Measurements from ENCODE around the gene UBXN6.

UBXN6 gene

GRCh38 chr19:4399812-4400134 is 57.8 kb downstream of the UBXN6 start:
- Mint-ChIP-seq H3K4me3 (peak overlapping the region; percentile 92 to 95 (median 95)), H3K9me3 (no peaks in the 10 kb centered on the region), H3K27me3 (ENCODE audit: low read depth) (no peaks in the 10 kb centered on the region), H3K36me3 (ENCODE audit: low read depth) (peaks cover 14% of the 10 kb centered on the region), H3K4me1 (peaks cover 51% of the 10 kb centered on the region), H3K27ac (peak overlapping the region; percentile 76 to 89 (median 88))
- TF ChIP-seq, protein P1, sequence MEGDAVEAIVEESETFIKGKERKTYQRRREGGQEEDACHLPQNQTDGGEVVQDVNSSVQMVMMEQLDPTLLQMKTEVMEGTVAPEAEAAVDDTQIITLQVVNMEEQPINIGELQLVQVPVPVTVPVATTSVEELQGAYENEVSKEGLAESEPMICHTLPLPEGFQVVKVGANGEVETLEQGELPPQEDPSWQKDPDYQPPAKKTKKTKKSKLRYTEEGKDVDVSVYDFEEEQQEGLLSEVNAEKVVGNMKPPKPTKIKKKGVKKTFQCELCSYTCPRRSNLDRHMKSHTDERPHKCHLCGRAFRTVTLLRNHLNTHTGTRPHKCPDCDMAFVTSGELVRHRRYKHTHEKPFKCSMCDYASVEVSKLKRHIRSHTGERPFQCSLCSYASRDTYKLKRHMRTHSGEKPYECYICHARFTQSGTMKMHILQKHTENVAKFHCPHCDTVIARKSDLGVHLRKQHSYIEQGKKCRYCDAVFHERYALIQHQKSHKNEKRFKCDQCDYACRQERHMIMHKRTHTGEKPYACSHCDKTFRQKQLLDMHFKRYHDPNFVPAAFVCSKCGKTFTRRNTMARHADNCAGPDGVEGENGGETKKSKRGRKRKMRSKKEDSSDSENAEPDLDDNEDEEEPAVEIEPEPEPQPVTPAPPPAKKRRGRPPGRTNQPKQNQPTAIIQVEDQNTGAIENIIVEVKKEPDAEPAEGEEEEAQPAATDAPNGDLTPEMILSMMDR (IDR thresholded peaks at IDR 0.05; ENCODE audit: unreplicated experiment in 3 of 3): no peak

DNA sequence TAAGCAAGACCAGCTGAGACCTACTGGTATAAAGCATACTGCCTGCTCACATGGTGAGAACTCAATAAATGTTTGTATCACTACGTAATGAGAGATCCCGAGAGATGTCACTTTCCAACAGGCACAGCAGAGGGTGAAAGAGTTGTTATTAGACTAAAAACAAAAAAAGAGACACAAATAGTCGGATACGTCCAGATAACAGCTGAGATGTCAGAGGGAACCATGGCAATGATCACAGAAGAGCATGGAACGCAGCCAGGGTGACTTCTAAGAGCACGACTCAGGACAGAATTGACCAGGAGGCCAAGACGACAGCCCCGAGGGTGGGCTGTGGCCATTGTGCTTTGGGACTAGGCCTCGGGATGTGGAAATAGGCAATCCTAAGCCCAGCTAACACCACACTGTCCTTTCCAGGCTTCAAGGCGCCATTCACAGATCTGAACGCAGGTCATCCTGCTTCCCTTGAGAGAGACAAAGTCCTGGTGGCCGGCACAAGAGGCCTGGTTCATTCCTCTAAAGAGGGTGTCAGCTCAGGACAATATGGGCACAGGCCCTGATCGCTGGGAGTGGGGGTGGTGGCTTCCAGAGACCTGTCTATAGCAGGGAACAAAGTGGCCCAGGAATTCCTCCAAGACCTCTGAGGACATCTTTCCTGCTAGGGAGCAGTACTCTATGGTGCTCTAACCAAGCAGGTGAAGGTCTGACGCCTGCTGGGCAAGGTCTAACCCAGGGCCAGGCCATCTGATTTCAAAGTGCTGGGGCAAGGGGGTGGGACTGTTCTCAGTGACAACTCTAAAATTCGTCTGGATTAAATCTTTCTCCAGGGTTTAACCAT is 60.4 kb downstream of the UBXN6 start:
- no peaks in the 10 kb centered on the region for H3K9me3 Mint-ChIP-seq
- peak overlapping the region in 2 of 3 experiments; percentile 9 to 34 for H3K27ac Mint-ChIP-seq
- H3K27me3 Mint-ChIP-seq (ENCODE audit: low read depth): no peaks in the 10 kb centered on the region
- peaks cover 54% of the 10 kb centered on the region for H3K4me1 Mint-ChIP-seq
- peak overlapping the region; percentile 29 to 79 (median 43) for H3K4me3 Mint-ChIP-seq
- H3K36me3 Mint-ChIP-seq (ENCODE audit: low read depth): peaks cover 17% of the 10 kb centered on the region
- TF ChIP-seq, protein P1 (IDR thresholded peaks at IDR 0.05; ENCODE audit: unreplicated experiment in 3 of 3): no peak
